Endodermal cell (in vitro differentiated cells): Measurements from ENCODE around the gene ENPP1. TPM values are rescaled to one million over a fixed set of nuclear protein-coding genes. Genes with fewer than 3 reads are reported as not detected.

Experiments used
- DNase-seq: peaks from one replicate; pipeline ENCODE4 v3.0.0-alpha.2; 2017
- H3K27ac ChIP-seq: 2 replicates; pipeline ENCODE4 v1.5.1; 2013; ENCODE audit warnings: mild to moderate bottlenecking, low read depth, low read length, moderate library complexity
- H3K27me3 ChIP-seq: 2 replicates; pipeline ENCODE4 v1.6.1; 2013; ENCODE audit warnings: mild to moderate bottlenecking, low read length, moderate library complexity; ENCODE audit not compliant: insufficient read depth, control insufficient read depth, poor library complexity, severe bottlenecking
- H3K36me3 ChIP-seq: 2 replicates; pipeline ENCODE4 v1.7.0; 2013; ENCODE audit warnings: mild to moderate bottlenecking, low read length, moderate library complexity; ENCODE audit not compliant: control insufficient read depth, insufficient read depth
- H3K4me1 ChIP-seq: one replicate; pipeline ENCODE4 v1.7.0; 2013; ENCODE audit warnings: low read length; ENCODE audit not compliant: control insufficient read depth, insufficient read depth
- H3K4me3 ChIP-seq: 2 replicates; pipeline ENCODE4 v1.5.1; 2013; ENCODE audit warnings: mild to moderate bottlenecking, low read length, moderate library complexity
- H3K9ac ChIP-seq: 2 replicates; pipeline ENCODE4 v1.6.1; 2013; ENCODE audit warnings: mild to moderate bottlenecking, low read length, moderate library complexity; ENCODE audit not compliant: poor library complexity, severe bottlenecking; ENCODE audit errors: extremely low read depth
- H3K9me3 ChIP-seq: 2 replicates; pipeline ENCODE4 v1.6.1; 2013; ENCODE audit warnings: mild to moderate bottlenecking, low read length, moderate library complexity; ENCODE audit not compliant: control insufficient read depth
- H3K27ac Mint-ChIP-seq: 2 replicates; pipeline ENCODE4 v1.8.0; 2020; ENCODE audit warnings: mixed read lengths
- H3K27me3 Mint-ChIP-seq: 2 replicates; pipeline ENCODE4 v1.8.0; 2021; ENCODE audit warnings: mild to moderate bottlenecking, mixed read lengths; ENCODE audit not compliant: insufficient read depth
- H3K36me3 Mint-ChIP-seq: 2 replicates; pipeline ENCODE4 v1.8.0; 2020; ENCODE audit warnings: low read depth, mixed read lengths
- H3K4me1 Mint-ChIP-seq: 2 replicates; pipeline ENCODE4 v1.8.0; 2020; ENCODE audit warnings: mixed read lengths
- H3K4me3 Mint-ChIP-seq: 2 replicates; pipeline ENCODE4 v1.8.0; 2020; ENCODE audit warnings: mild to moderate bottlenecking, moderate library complexity, mixed read lengths
- H3K9me3 Mint-ChIP-seq: 2 replicates; pipeline ENCODE4 v1.8.0; 2020; ENCODE audit warnings: mild to moderate bottlenecking, mixed read lengths
- CTCF ChIP-seq: fragments of 200-600 bp; sonication (generic); conservative IDR thresholded peaks from 2 replicates; pipeline ENCODE4 v1.5.0; 2021; ENCODE audit warnings: antibody characterized with exemption, mild to moderate bottlenecking
- WGBS, 2 experiments: methylation state at CpG; one replicate each; pipeline versions ENCODE4 v1.1.5 to v1.1.7; 2013; ENCODE audit warnings: missing lambda C conversion rate in 2 of 2, mixed read lengths in 1 of 2; ENCODE audit not compliant: insufficient coverage in 1 of 2, insufficient read length in 1 of 2; 5-methylcytosine and 5-hydroxymethylcytosine counted together
- total RNA-seq, 2 donors: library from RNA; stranded (reverse); fragmentation: NEBNext Ultra II Directional in 1 of 2; extraction: Animal tissue kit (Norgen Biotek cat#: 25700) in 1 of 2; gene quantifications; 2 replicates in 1 of 2; 3 replicates in 1 of 2; pipeline ENCODE4 v1.2.1, GENCODE V29; 2021

The ENPP1 gene
- total RNA-seq, 2 donors from 2014 or later = 11.6 to 16.1 TPM

- Histone ChIP-seq H3K4me1 (no peaks in the 10 kb centered on the region), H3K9ac (no peak overlapping the region), H3K36me3 (no peaks in the 10 kb centered on the region), H3K27ac (no peak overlapping the region), H3K4me3 (no peak overlapping the region), H3K9me3 (no peaks in the 10 kb centered on the region), H3K27me3 (no peaks in the 10 kb centered on the region)
- Mint-ChIP-seq H3K27ac (no peak overlapping the region), H3K27me3 (peaks cover 28% of the 10 kb centered on the region), H3K4me3 (no peak overlapping the region), H3K4me1 (no peaks in the 10 kb centered on the region), H3K9me3 (no peaks in the 10 kb centered on the region), H3K36me3 (no peaks in the 10 kb centered on the region)
- DNase-seq = no peak
- no peak for TF ChIP-seq CTCF
- WGBS, 2 experiments = 94 to 97% methylated on average over 6 to 11 of the region's 11 CpGs
These were observed 27.2 kb upstream of the ENPP1 start for GRCh38 chr6:131780600-131780999.

- Histone ChIP-seq H3K4me3 (no peak overlapping the region), H3K27ac (no peak overlapping the region), H3K9ac (no peak overlapping the region), H3K36me3 (no peaks in the 10 kb centered on the region), H3K4me1 (no peaks in the 10 kb centered on the region), H3K9me3 (no peaks in the 10 kb centered on the region), H3K27me3 (no peaks in the 10 kb centered on the region)
- WGBS, 2 experiments = 91% methylated on average over 3 of the region's 3 CpGs
- H3K9me3 Mint-ChIP-seq = no peaks in the 10 kb centered on the region
- DNase-seq = no peak
- H3K4me1 Mint-ChIP-seq = no peaks in the 10 kb centered on the region
- H3K27me3 Mint-ChIP-seq = peaks cover 23% of the 10 kb centered on the region
- H3K27ac Mint-ChIP-seq = no peak overlapping the region
- no peaks in the 10 kb centered on the region for H3K36me3 Mint-ChIP-seq
- no peak overlapping the region for H3K4me3 Mint-ChIP-seq
- no peak for TF ChIP-seq CTCF
These were observed 26.1 kb upstream of the ENPP1 start for GRCh38 chr6:131781687-131782086.

GRCh38 chr6:131782764-131783163 lies 25.1 kb upstream of the ENPP1 start:
- no peak overlapping the region for H3K27ac ChIP-seq
- no peaks in the 10 kb centered on the region for H3K27me3 ChIP-seq
- H3K9me3 ChIP-seq = no peaks in the 10 kb centered on the region
- WGBS, 2 experiments = 86 to 100% methylated on average over 1 of the region's 1 CpG
- Mint-ChIP-seq H3K27ac (no peak overlapping the region), H3K4me1 (no peaks in the 10 kb centered on the region), H3K4me3 (no peak overlapping the region), H3K27me3 (peaks cover 18% of the 10 kb centered on the region), H3K9me3 (no peaks in the 10 kb centered on the region), H3K36me3 (no peaks in the 10 kb centered on the region)
- H3K4me1 ChIP-seq = no peaks in the 10 kb centered on the region
- H3K36me3 ChIP-seq = no peaks in the 10 kb centered on the region
- DNase-seq = peak; percentile 59
- no peak overlapping the region for H3K9ac ChIP-seq
- TF ChIP-seq CTCF = peak; percentile 45
- no peak overlapping the region for H3K4me3 ChIP-seq
